GM21423 (cell line): ENCODE results near the gene WASHC3.
A peak's percentile ranks its signal among the peaks of the same experiment; 100 is the strongest.
"Not testable (repeated sequence)": the region's sequence is repeated elsewhere in the genome, so short reads cannot be mapped to it uniquely, and the experiment has no call there.

Experiments
- ATAC-seq: cut with Tn5 transposase; IDR thresholded peaks from one replicate; pipeline ENCODE4 v1.9.1; 2021; ENCODE audit warnings: mild to moderate bottlenecking, moderate library complexity; ENCODE audit not compliant: unreplicated experiment

WASHC3 gene

DNA sequence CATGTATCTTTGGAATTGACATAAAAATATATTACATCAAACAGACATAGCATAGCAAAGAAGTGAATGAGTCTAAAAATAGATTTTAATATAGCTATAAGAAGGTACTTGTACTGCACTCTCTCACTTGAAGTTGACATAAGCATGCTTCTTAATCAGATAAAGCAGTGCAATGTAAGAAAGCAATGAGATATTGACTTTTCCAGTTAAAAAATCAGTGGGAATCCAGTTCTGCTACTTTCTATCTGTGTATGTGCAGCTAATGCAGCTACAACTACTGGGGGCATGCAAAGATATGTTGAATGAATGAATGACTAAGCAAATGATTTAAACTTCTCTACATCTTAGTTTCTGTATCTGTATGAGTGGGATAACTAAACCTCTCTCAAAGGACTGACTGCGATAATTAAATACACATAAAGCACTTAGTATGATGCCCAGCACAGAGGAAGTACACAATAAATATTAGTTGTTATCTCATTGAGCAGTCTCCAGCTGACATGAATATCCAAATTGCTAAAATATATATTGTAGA is 10.3 kb downstream of the WASHC3 start:
- no peak for ATAC-seq

DNA sequence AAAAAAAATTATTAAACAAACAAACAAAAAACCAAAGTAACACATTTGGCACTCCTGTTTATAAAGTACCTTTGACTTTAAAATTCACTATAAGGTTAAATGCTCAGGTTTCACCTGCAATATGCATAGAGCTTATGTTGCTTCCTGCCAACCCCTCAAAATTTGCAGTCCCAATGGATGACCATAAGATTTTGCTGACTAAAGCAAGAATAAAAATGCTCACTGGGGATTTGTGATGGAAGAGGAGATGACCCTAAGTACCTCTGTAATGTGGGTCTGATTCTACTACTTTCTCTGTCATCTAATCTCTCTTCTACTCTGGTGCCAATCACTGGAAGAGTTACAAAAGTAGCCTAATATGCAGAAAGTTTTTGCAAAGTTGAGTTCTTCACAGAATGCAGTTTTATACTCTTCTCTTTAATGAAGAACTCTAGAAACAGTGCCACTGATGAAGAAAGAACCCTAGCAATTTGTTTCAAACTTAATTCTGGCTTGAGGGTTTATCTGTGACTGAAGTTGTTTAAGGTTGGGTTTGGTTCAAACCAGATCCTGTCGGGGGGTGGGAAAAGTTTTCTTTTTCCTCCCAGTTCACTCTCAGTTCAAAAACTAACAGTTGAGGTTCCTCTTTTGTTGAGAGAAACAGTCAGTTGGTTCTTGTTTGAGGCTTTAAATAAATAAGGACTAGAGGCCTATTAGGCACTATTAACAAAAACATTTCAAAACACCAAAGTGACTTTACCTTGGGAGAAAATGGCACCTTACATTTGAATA is 10.9 kb downstream of the WASHC3 start:
- ATAC-seq: no peak

DNA sequence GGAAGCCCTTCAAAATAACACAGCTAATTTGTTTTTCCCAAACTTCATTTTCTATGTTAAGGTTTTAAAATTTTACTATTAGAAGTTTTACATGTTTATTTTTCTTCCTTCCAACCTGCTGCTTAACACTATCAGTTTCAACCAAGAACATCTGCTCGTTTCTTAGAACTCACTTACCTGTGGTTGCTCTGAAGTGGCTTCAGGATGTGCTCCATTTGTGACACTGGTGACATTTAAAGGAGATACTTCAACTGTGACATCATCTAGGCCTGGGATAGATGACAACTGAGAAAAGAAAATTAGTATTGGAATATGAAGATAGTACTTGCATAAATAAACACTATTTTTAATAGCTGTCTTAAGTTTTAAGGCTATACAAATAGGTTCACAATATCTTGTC is 17.9 kb downstream of the WASHC3 start:
- peak; percentile 83 for ATAC-seq

DNA sequence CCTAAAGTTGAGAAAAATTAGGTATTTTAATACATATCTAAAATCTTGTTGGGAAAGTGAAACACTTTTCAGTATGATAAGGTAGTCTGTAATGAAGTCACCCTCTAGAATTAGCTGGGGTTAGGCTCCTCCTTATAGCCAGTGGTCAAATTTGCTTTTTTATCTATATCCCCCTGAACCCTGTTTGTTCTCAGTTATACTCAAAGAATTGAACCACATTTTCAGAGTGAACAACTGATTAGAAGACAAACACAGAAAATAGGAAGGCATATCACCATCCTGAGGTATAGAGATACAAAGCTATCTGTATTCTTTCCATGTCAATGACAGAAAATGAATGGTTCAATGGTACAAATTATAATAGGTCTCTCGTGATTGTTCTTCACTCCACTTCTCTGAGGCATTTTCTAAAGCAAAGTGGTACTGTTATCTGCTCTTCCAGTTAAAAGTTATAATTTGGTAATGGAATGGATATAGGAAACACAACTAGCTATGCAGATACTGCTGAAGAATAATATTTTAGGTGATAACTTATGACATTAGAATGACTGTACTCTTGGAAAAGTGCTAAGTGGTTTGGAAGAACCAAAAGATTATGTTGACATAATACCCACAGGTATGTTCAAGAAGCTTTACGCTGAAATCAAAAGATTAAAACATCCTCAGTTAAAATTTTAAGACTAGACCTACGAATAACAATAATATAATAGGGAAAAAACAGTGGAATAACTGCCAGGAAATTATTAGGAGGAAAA is 27.6 kb downstream of the WASHC3 start:
- ATAC-seq: no peak

DNA sequence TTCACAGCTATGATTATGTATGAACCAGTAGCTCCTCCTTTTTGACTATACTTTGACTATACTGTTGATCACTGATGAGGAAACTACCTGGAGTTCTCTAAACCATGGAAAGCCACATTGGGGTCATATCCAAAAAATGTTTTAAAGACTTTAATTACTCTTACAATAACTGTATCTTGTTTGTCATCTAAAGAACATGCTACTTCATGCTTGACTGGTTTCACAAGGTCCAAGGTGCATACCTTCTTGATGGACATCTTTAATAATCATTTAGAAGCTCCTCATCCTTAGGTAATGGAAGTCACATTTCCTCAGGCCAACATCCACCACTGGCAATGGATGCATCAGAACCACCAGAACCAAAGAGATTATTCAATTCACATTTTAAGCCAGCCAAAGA is 29.9 kb downstream of the WASHC3 start:
- ATAC-seq: no peak

DNA sequence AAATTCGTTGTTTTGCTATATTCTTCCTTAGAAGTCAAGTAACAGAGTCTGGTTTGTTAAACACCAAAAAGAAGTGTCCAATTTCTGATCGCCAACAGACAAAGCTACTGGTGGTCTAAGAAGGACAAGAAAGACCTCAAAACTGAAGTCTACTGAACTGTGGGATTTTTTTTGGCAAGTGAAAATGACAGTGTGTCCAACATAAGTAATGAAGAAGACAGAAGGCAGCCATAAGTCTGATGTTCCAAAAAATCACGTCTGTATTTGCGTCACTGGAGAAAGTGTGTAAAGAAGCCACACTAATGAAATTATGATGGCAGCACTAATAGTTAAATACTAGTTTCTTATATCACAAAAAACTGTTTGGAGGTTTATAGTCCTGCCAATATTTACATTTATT is 32.6 kb downstream of the WASHC3 start:
- ATAC-seq: no peak

DNA sequence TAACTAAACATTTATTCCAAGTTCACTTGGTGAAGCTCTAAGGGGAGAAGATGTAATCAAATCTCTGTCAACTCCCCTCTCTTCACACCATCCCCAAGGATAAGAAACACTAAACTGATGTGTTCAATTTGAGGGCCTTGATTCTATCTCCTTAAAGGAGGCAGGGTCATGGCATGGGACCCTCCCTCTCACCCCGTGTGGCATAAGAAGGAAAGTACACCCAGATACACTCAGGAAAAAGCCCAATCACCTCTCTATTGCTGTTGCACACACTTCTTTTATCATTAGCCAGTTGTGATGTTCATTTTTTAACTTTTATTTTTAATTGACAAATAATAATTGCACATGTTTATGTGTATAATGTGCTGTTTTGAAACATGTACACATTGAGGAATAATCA is 35.1 kb downstream of the WASHC3 start:
- ATAC-seq: no peak

DNA sequence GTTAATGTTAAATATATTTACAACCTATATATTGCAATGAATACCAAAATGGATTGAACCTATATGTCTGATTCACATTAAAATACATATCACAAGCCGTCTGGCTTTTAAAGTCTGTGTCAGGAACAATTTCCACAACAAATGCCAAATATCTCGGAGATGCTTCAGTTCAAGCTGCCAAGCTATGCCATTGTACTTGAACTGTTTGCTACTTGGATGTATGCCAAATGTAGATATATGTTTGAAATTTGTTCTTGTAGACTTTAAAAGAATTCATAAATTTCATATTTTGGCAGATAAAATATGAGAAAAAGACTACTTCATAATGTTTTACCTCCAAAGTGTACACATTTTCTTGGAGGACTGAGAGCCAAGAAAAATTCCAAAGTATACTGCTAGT is 37.0 kb downstream of the WASHC3 start:
- ATAC-seq: no peak

DNA sequence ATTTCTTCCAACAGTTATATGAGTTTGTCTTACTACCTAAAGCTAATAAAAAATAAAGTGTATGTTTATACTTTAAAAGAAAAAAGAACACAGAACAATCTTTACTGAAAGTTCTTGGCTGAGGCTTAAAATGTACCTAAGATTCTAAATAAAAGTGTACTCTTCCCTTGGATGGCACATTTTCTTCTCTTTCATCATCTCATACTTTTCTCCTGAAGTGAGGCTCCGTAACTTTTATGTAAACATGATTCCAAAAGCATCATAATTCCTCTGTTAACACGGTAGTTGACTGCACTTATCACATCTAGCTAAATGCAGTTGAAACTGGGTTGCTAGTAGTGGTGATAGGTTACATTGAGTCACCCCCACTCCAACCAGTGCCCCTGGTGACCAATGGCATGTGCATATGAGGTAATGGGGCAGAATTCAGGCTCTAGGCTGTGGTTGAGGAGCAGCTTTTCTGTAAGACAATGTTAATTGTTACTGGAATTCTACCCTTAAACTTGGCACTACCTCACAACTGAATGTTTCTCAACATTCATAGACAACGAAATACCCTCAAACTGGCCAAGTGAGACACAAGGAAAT is 38.4 kb downstream of the WASHC3 start:
- ATAC-seq: no peak

DNA sequence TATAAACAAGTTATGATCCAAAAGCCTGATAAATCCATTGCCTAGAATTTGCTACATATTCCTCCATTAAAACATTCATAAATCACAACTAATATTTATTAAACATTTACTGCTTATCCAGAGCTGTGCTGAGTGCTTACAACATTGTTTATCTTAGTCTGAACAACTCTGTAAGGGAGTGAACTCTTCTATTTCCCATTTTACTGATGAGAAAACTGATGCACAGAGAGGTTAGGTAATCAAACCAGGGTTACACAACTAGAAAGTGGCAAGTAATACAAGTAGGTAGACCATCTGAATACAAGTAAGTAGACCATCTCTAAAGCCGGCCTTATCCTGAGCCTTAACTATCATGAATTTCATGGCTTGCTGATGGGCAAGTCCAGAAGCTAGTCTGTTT is 39.5 kb downstream of the WASHC3 start:
- no peak for ATAC-seq

DNA sequence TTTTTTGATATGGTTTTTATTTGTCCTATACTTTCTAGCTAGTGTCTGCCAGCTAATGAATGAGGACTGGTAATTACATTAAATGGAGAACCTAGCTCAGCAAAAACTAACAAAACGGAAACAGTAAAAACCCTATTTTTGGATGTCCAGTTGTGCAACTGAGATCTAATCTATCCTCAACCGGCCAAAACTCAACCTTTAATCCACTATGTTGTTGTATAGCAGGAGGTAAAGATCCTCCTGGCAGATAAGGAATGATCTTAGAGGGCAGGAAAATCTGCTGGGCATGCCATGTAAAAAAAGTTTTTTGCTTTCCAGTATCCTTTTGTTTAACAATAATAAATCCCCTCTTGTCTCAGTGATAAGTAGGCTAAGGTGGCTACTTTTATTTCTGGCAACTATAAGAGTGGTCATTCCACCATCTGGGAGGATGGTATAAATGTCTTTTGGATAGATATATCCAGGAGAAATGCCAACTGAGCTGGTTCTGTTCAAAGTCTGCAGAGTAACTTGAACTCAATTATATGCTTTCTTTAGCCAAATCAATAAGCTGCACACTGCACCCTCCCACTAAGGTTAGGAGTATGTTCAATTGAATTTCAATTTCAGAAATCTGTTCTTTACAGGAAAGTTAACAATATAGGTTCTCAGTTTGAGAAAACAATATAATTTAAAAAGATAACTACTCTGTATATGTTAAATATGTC is 40.1 kb downstream of the WASHC3 start:
- no peak for ATAC-seq

DNA sequence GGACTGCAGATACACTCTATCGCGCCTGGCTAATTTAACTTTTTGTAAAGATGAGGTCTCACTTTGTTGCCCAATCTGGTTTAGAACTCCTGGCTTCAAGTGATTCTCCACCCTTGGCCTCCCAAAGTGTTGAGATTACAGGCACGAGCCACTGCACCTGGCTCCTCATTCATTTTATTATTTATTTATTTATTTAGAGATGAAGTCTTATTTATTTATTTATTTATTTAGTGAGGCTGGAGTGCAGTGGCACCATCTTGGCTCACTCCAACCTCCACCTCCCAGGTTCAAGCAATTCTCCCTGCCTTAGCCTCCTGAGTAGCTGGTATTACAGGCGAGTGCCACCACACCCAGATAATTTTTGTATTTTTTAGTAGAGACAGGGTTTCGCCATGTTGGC is 43.2 kb downstream of the WASHC3 start:
- not testable (repeated sequence) for ATAC-seq

DNA sequence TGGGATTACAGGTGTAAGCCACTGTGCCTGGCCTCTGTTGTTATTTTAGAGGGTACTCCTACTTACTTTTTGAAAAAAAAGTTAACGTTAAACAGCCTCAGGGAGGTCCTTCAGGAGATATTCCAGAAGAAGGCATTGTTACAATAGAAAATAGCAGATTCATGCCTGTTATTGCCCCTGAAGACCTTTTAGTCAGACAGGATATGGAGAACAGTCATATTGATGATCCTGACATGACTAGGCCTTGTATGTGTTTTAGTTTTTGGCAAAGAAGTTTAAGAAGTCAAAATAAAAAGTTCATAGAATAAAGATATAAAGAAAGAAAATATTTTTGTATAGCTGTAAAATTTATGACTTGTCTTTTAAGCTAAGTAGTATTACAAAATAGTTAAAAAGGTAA is 45.3 kb downstream of the WASHC3 start:
- no peak for ATAC-seq

DNA sequence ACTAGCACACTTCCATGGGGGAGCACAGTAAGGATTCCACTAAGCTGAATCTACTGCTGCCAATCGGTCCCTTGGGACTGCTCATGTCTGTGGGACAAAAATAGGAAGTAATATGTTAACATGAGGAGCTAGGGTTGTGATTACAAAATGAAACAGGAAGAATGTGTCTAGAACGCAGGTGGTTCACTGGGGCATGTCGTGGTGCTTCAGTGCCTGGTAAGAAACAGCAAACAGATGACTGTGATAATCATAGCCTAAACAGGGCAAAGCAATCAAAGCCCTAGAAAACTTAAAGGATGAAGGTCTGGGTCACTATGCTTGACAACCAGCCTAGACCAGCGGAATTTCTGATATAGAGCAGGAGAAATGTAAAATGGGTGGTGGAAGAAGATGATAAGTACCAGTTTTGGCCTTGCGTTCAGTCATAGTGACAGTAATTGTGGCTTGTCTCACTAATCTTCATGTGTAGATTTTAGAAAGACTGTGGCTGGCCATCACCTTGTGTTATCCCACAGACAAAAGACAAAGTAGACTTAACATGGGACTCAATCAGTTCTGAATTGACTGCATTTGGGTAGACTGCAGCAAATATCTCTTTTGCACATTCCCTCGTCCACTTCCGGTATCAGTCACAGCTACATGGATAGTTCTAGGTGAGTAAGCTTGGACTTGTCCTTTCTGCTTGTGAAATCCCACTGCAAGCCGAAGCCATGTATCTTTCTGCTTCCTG is 51.4 kb downstream of the WASHC3 start:
- peak; percentile 91 for ATAC-seq

DNA sequence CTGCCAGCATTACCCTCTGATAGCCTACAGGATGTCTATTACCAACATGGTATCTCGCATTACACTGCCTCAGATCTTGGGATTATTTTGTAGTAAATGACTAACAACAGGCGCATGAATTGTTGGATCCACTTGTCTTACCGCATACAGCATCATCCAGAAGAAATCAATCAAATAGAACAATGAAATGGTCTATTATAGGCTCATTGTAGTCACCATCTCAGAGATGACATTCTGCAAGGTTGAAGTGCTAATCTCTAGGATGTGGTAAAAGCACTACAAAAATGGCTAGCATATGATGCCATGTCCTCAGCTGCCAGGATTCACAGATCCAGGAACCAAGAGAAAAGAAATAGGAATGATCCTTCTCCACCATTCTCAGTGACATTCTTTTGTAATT is 52.0 kb downstream of the WASHC3 start:
- peak; percentile 3 for ATAC-seq

DNA sequence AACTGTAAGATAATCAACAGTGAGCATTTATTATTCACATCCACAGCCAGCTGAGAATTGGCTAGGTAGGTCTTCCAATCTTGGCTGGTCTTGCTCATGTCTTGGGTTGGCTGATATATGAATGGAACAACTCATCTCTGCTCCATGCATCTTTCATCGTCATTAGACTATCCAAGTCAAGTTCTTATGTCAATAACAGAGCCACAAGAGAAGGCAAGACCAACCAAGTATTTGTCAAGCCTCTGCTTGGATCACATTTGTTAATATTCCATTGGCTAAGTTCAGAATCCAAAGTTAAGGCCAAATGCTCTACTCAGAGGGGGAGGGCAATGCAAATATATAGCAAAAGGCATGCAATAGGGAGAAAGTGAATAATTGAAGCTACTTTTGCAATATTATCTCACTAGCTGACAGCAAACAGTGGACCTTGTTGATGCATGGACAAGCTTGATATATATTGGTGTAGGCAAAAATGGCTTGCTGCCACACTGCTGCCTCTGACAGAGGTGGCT is 53.1 kb downstream of the WASHC3 start:
- no peak for ATAC-seq

DNA sequence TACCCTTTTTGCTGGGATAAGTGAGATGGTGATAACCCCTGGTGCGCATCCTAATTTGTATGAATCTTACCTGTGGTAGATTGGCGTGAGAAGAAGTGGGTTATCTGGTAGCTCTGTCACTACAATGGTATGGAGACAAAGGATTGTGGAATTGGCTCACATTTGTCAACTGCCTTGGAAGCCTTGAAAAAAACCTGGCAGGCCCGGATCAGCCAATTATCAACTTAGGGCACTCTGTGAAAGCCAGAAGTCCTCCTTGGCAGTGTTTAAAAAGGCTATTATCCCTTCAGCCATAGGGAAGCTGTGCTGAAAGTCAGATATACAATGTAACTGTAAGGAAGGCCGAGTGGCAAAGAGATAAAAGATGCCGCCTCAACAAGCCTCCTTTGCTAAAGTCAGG is 56.5 kb downstream of the WASHC3 start:
- no peak for ATAC-seq

DNA sequence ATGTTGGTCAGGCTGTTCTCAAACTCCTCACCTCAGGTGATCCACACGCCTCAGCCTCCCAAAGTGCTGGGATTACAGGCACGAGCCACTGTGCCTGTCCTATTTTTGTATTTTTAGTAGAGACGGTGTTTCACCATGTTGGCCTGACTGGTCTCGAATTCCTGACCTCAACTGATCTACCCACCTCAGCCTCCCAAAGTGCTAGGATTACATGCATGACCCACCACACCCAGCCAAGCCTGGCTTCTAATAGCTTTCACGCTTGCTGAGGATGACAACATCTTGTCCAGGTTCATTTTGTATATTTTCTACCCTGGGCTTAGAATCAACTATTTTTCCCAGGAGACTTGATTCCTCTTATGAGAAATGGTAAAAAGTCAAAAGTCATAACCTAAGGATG is 64.7 kb downstream of the WASHC3 start:
- no peak for ATAC-seq

DNA sequence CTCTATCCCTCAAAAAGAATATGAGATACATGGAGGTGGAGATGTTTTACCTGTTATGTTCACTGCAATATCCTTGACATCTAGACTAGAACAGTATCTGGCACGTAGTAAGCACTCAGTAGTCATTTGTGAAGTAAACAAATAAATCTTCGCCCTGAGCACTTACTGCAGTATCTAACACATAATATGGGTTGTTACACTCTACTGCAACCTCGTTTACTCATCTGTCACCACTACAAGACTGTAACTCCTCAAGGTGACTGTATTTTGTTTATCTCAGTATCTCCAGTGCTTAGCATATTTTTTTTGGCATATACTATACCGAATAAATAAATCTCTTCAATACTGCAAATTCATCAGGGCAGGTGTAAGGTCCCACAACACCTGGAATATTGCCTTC is 66.1 kb downstream of the WASHC3 start:
- no peak for ATAC-seq

DNA sequence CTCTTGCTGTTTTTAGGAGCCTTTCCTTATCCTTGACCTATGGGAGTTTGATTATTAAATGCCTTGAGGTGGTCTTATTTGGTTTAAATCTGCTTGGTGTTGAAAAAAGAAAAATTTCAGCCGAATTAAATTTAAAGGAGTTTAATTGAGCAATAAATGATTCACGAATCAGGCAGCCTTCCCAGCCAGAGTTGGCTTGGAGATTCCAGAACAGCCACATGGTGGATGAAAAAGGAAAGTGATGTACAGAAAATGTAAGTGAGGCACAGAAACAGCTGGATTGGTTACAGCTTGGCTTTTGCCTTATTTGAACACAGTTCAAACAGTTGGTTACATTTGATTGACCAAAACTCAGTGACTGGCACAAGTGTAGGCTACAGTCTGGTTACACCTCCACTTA is 69.7 kb downstream of the WASHC3 start:
- no peak for ATAC-seq
